Body of pancreas (tissue), 4 donors: ENCODE results near the gene ACOT7. TPM values are rescaled to one million over a fixed set of nuclear protein-coding genes. Genes with fewer than 3 reads are reported as not detected.

ENCODE experiments used
- ATAC-seq: fragments of 150-250 bp; one replicate; pipeline ENCODE4 v1.9.1; 2016
- DNase-seq, 4 donors: peaks; one replicate each; pipeline ENCODE4 v3.0.0-alpha.2; 2019
- H3K27ac ChIP-seq, 4 donors: fragments of 200-600 bp; sonication (generic); 1 replicate in 3 of 4; 2 replicates in 1 of 4; pipeline versions ENCODE4 v1.5.1 to v1.6.1; 2016 to 2019; ENCODE audit warnings: mild to moderate bottlenecking in 1 of 4, mixed read lengths in 1 of 4, moderate library complexity in 1 of 4
- H3K27me3 ChIP-seq, 2 donors: fragments of 200-600 bp; sonication (generic); one replicate each; pipeline ENCODE4 v1.6.0; 2016; ENCODE audit warnings: mild to moderate bottlenecking in 1 of 2
- H3K36me3 ChIP-seq, 2 donors: fragments of 200-600 bp; sonication (generic); replicated peaks in 1 of 2; 2 replicates each; pipeline ENCODE4 v1.5.1; 2016; ENCODE audit warnings: low read depth in 2 of 2; ENCODE audit not compliant: insufficient read depth in 1 of 2
- H3K4me1 ChIP-seq: fragments of 200-600 bp; sonication (generic); one replicate; pipeline ENCODE4 v1.6.0; 2016
- H3K4me3 ChIP-seq, 2 donors: fragments of 200-600 bp; sonication (generic); 1 replicate in 1 of 2; 2 replicates in 1 of 2; pipeline ENCODE4 v1.5.1; 2016 to 2019
- H3K9me3 ChIP-seq, 3 donors: fragments of 200-600 bp; sonication (generic); 1 replicate in 2 of 3; 2 replicates in 1 of 3; pipeline ENCODE4 v1.5.1; 2016
- CTCF ChIP-seq, 7 experiments: fragments of 450-650 bp in 4 of 7; fragments of 200-600 bp in 3 of 7; sonication (generic) in 3 of 7; IDR thresholded peaks; one replicate each; pipeline ENCODE4 v1.5.1; 2016 to 2019; ENCODE audit warnings: antibody characterized with exemption in 7 of 7
- POLR2A ChIP-seq, 3 donors: fragments of 450-650 bp; IDR thresholded peaks; one replicate each; pipeline ENCODE4 v1.6.1; 2016; ENCODE audit warnings: antibody characterized with exemption in 3 of 3, mild to moderate bottlenecking in 2 of 3
- WGBS, 2 donors: methylation state at CpG; one replicate each; pipeline ENCODE4 v1.1.5; 2017; 5-methylcytosine and 5-hydroxymethylcytosine counted together
- intact Hi-C: fragments of 100-400 bp; cut with DNase I; formaldehyde crosslinking; loops from one replicate; pipeline ENCODE4 v1.15.1; 2023
- total RNA-seq, 2 donors: library from RNA; depleted of rRNA; stranded (reverse); fragments of >200 nt; gene quantifications; one replicate each; pipeline ENCODE4 v1.1.0, GENCODE V29; 2016

ACOT7 gene
- total RNA-seq, 2 donors from 2014 or later, result 6.0 to 33.0 TPM

- Histone ChIP-seq H3K4me1 (peaks cover 17% of the 10 kb centered on the region), H3K4me3 (no peak overlapping the region), H3K27me3 (no peaks in the 10 kb centered on the region), H3K27ac (peak overlapping the region; percentile 87 to 100 (median 99)), H3K9me3 (no peaks in the 10 kb centered on the region), H3K36me3 (no peaks in the 10 kb centered on the region)
- no peak for DNase-seq
- no peak for TF ChIP-seq CTCF (IDR thresholded peaks at IDR 0.05)
- no peak for TF ChIP-seq POLR2A (IDR thresholded peaks at IDR 0.05)
- intact Hi-C loops, result no loop called here
- ATAC-seq, result no peak
- 1 to 7% methylated on average over 11 to 57 of the region's 83 CpGs for WGBS, 2 donors
Observed at GRCh38 chr1:6392809-6393399, 663 bp downstream of the ACOT7 start.

- Histone ChIP-seq H3K36me3 (no peaks in the 10 kb centered on the region), H3K9me3 (no peaks in the 10 kb centered on the region), H3K4me3 (no peak overlapping the region), H3K27ac (peak overlapping the region in 1 of 4 donors; percentile 99), H3K4me1 (peaks cover 17% of the 10 kb centered on the region), H3K27me3 (no peaks in the 10 kb centered on the region)
- intact Hi-C loops, result no loop called here
- DNase-seq (peak in 2 of 4 donors; percentile 24 to 28), ATAC-seq (no peak)
- 37 to 38% methylated on average over 16 of the region's 16 CpGs for WGBS, 2 donors
- TF ChIP-seq CTCF (IDR thresholded peaks at IDR 0.05), result no peak
- no peak for TF ChIP-seq POLR2A (IDR thresholded peaks at IDR 0.05)
Observed at GRCh38 chr1:6391951-6392808, 1.4 kb downstream of the ACOT7 start.

- DNase-seq (no peak), ATAC-seq (no peak)
- H3K4me3 ChIP-seq, result no peak overlapping the region
- H3K4me1 ChIP-seq, result peaks cover 24% of the 10 kb centered on the region
- H3K9me3 ChIP-seq, result no peaks in the 10 kb centered on the region
- 92 to 95% methylated on average over 9 of the region's 9 CpGs for WGBS, 2 donors
- intact Hi-C loops, result no loop called here
- TF ChIP-seq CTCF (IDR thresholded peaks at IDR 0.05), result no peak
- TF ChIP-seq POLR2A (IDR thresholded peaks at IDR 0.05), result no peak
- H3K36me3 ChIP-seq, result no peaks in the 10 kb centered on the region
- no peak overlapping the region for H3K27ac ChIP-seq
- H3K27me3 ChIP-seq, result no peaks in the 10 kb centered on the region
Observed at GRCh38 chr1:6389971-6390370, 3.6 kb downstream of the ACOT7 start.

- intact Hi-C loops, result no loop called here
- Histone ChIP-seq H3K9me3 (no peaks in the 10 kb centered on the region), H3K27me3 (no peaks in the 10 kb centered on the region), H3K36me3 (no peaks in the 10 kb centered on the region), H3K4me3 (no peak overlapping the region), H3K4me1 (peaks cover 13% of the 10 kb centered on the region), H3K27ac (no peak overlapping the region)
- 86 to 91% methylated on average over 10 of the region's 10 CpGs for WGBS, 2 donors
- TF ChIP-seq CTCF (IDR thresholded peaks at IDR 0.05) (no peak), POLR2A (IDR thresholded peaks at IDR 0.05) (no peak)
- no peak for DNase-seq
- no peak for ATAC-seq
Observed at GRCh38 chr1:6386371-6386949, 7.1 kb downstream of the ACOT7 start.
